Chondrocyte (in vitro differentiated cells): Measurements from ENCODE around the gene BLCAP. TPM values are rescaled to one million over a fixed set of nuclear protein-coding genes. Genes with fewer than 3 reads are reported as not detected.

Experiments
- DNase-seq: peaks from one replicate; pipeline ENCODE4 v3.0.0; 2021; ENCODE audit warnings: mixed read lengths, low spot score
- H3K27ac Mint-ChIP-seq: one replicate; pipeline ENCODE4 v1.8.0; 2021; ENCODE audit warnings: mild to moderate bottlenecking, moderate library complexity, mixed read lengths; ENCODE audit not compliant: unreplicated experiment
- H3K27me3 Mint-ChIP-seq: 2 replicates; pipeline ENCODE4 v1.8.0; 2021; ENCODE audit warnings: low read depth, mixed read lengths
- H3K36me3 Mint-ChIP-seq: 2 replicates; pipeline ENCODE4 v1.8.0; 2021; ENCODE audit warnings: low read depth, mixed read lengths
- H3K4me1 Mint-ChIP-seq: 2 replicates; pipeline ENCODE4 v1.8.0; 2021; ENCODE audit warnings: low read depth, mild to moderate bottlenecking, mixed read lengths
- H3K4me3 Mint-ChIP-seq: one replicate; pipeline ENCODE4 v1.8.0; 2021; ENCODE audit warnings: mild to moderate bottlenecking, moderate library complexity, mixed read lengths; ENCODE audit not compliant: unreplicated experiment
- H3K9me3 Mint-ChIP-seq: 2 replicates; pipeline ENCODE4 v1.8.0; 2021; ENCODE audit warnings: low read depth, mixed read lengths
- CTCF ChIP-seq: fragments of 200-600 bp; sonication (generic); IDR thresholded peaks from 2 replicates; pipeline ENCODE4 v1.5.0; 2021; ENCODE audit warnings: antibody characterized with exemption, mild to moderate bottlenecking, moderate library complexity
- total RNA-seq: library from RNA; stranded (reverse); gene quantifications from 3 replicates; pipeline ENCODE4 v1.2.1, GENCODE V29; 2021

The BLCAP gene
- total RNA-seq, 1 donor from 2014 or later = 56.6 TPM

GRCh38 chr20:37518059-37518458 lies 9.6 kb downstream of the BLCAP start:
- TF ChIP-seq CTCF = no peak
- peaks cover 13% of the 10 kb centered on the region for H3K36me3 Mint-ChIP-seq
- no peak overlapping the region for H3K4me3 Mint-ChIP-seq

GRCh38 chr20:37516811-37517750 lies 10.6 kb downstream of the BLCAP start:
- no peaks in the 10 kb centered on the region for H3K27me3 Mint-ChIP-seq
- H3K4me3 Mint-ChIP-seq = no peak overlapping the region
- DNase-seq = no peak
- peak overlapping the region; percentile 3 for H3K27ac Mint-ChIP-seq
- peaks cover 15% of the 10 kb centered on the region for H3K36me3 Mint-ChIP-seq
- no peaks in the 10 kb centered on the region for H3K9me3 Mint-ChIP-seq
- no peak for TF ChIP-seq CTCF
- peaks cover 56% of the 10 kb centered on the region for H3K4me1 Mint-ChIP-seq

More at GRCh38 chr20:37518059-37518458, 9.6 kb downstream of the BLCAP start:
- H3K27me3 Mint-ChIP-seq = no peaks in the 10 kb centered on the region
- no peak for DNase-seq
- H3K4me1 Mint-ChIP-seq = peaks cover 59% of the 10 kb centered on the region
- no peaks in the 10 kb centered on the region for H3K9me3 Mint-ChIP-seq
- peak overlapping the region; percentile 25 for H3K27ac Mint-ChIP-seq

- no peak for DNase-seq
- Mint-ChIP-seq H3K4me1 (peaks cover 54% of the 10 kb centered on the region), H3K36me3 (peaks cover 23% of the 10 kb centered on the region), H3K4me3 (no peak overlapping the region), H3K9me3 (no peaks in the 10 kb centered on the region), H3K27ac (no peak overlapping the region), H3K27me3 (no peaks in the 10 kb centered on the region)
- no peak for TF ChIP-seq CTCF
Observed at GRCh38 chr20:37515876-37516275, 11.8 kb downstream of the BLCAP start.

GRCh38 chr20:37513779-37514359 lies 13.8 kb downstream of the BLCAP start:
- no peaks in the 10 kb centered on the region for H3K27me3 Mint-ChIP-seq
- H3K4me1 Mint-ChIP-seq = peaks cover 36% of the 10 kb centered on the region
- no peak overlapping the region for H3K27ac Mint-ChIP-seq
- no peaks in the 10 kb centered on the region for H3K9me3 Mint-ChIP-seq
- no peak for TF ChIP-seq CTCF
- DNase-seq = no peak
- H3K36me3 Mint-ChIP-seq = peaks cover 32% of the 10 kb centered on the region
- no peak overlapping the region for H3K4me3 Mint-ChIP-seq

- Mint-ChIP-seq H3K27ac (no peak overlapping the region), H3K4me3 (no peak overlapping the region), H3K4me1 (peaks cover 16% of the 10 kb centered on the region), H3K27me3 (no peaks in the 10 kb centered on the region), H3K36me3 (peaks cover 23% of the 10 kb centered on the region), H3K9me3 (no peaks in the 10 kb centered on the region)
- TF ChIP-seq CTCF = no peak
- no peak for DNase-seq
Observed at GRCh38 chr20:37511610-37512275, 15.9 kb downstream of the BLCAP start.
